Adrenal gland (tissue), 12 donors: ENCODE measurements around the gene TCERG1L. TPM values are rescaled to one million over a fixed set of nuclear protein-coding genes. Genes with fewer than 3 reads are reported as not detected.
"Not testable (repeated sequence)": the region's sequence is repeated elsewhere in the genome, so short reads cannot be mapped to it uniquely, and the experiment has no call there.

Experiments used
- DNase-seq, 7 donors: peaks; one replicate each; pipeline ENCODE4 v3.0.0-alpha.2; 2019 to 2020
- H3K27ac ChIP-seq, 5 donors: fragments of 200-600 bp; sonication (generic) in 4 of 5; 1 replicate in 3 of 5; 2 replicates in 2 of 5; pipeline versions ENCODE4 v1.5.1 to v1.8.0; 2016 to 2020; ENCODE audit warnings: mild to moderate bottlenecking in 1 of 5
- H3K27me3 ChIP-seq: fragments of 200-600 bp; 2 replicates; pipeline ENCODE4 v1.8.0; 2021
- H3K36me3 ChIP-seq, 2 donors: fragments of 200-600 bp; replicated peaks in 1 of 2; 1 replicate in 1 of 2; 2 replicates in 1 of 2; pipeline versions ENCODE4 v1.5.1 to v1.8.0; 2018 to 2022
- H3K4me1 ChIP-seq, 2 donors: fragments of 200-600 bp; replicated peaks in 1 of 2; 1 replicate in 1 of 2; 2 replicates in 1 of 2; pipeline versions ENCODE4 v1.5.1 to v1.8.0; 2018 to 2021
- H3K4me3 ChIP-seq, 4 donors: fragments of 200-600 bp; sonication (generic) in 3 of 4; one replicate each; pipeline ENCODE4 v1.5.1; 2016 to 2018
- H3K9me3 ChIP-seq, 3 donors: fragments of 200-600 bp; sonication (generic) in 1 of 3; replicated peaks in 1 of 3; 1 replicate in 2 of 3; 2 replicates in 1 of 3; pipeline versions ENCODE4 v1.5.1 to v1.8.0; 2016 to 2021
- POLR2A ChIP-seq, 2 donors: fragments of 450-650 bp; IDR thresholded peaks; one replicate each; pipeline ENCODE4 v1.6.1; 2017; ENCODE audit warnings: antibody characterized with exemption in 2 of 2, mild to moderate bottlenecking in 2 of 2, moderate library complexity in 1 of 2
- WGBS, 4 donors: extraction: QIAGEN DNeasy Blood & Tissue Kit in 2 of 4; methylation state at CpG; one replicate each; pipeline versions ENCODE4 v1.1.5 to v1.1.7; 2013 to 2017; 5-methylcytosine and 5-hydroxymethylcytosine counted together
- intact Hi-C, 2 donors: fragments of 100-400 bp; cut with DNase I; formaldehyde crosslinking; loops; one replicate each; pipeline versions ENCODE4 v1.14.1 to v1.15.0; 2022 to 2023
- polyA plus RNA-seq, 3 donors: library from polyadenylated mRNA; stranded (reverse); fragments of 200-250 nt in 2 of 3; fragments of 350-450 nt in 1 of 3; fragmentation: Illumina TruSeq in 1 of 3; extraction: RNeasy Lipid Tissue Mini Kit (QIAGEN cat#74804) in 1 of 3; gene quantifications; one replicate each; pipeline ENCODE4 v1.2.3, GENCODE V29; 2013 to 2014
- total RNA-seq, 9 donors: library from RNA; depleted of rRNA in 4 of 9; stranded (reverse); fragments of >200 nt in 4 of 9; fragments of 120-200 nt in 1 of 9; fragmentation: NEBNext Ultra II Directional in 1 of 9; extraction: Animal tissue kit (Norgen Biotek cat#: 25700) in 1 of 9; gene quantifications; one replicate each; pipeline versions ENCODE4 v1.1.0 to v1.2.4, GENCODE V29; 2013 to 2023
- TF ChIP-seq, protein P1 (sequence below), 6 experiments: fragments of 450-650 bp in 4 of 6; fragments of 200-600 bp in 2 of 6; sonication (generic) in 1 of 6; IDR thresholded peaks; 1 replicate in 5 of 6; 2 replicates in 1 of 6; pipeline versions ENCODE4 v1.5.1 to v1.8.0; 2016 to 2021; ENCODE audit warnings: antibody characterized with exemption in 6 of 6, mild to moderate bottlenecking in 2 of 6, moderate library complexity in 1 of 6
- donor health status: healthy with polysubstance abuse.
- donor health status: Bipolar disorder and iron deficiency.
- donor health status: DM: yes; HTN: yes; CAD: no.
- donor health status: DM: no; HTN: no; CAD: no.
- donor health status: DM: no; HTN: no; CAD: no.
- donor health status: DM: yes; HTN: yes; CAD: no.

TCERG1L gene
- total and polyA plus RNA-seq, 12 donors, result 0.17 to 3.4 (median 0.97) TPM

DNA sequence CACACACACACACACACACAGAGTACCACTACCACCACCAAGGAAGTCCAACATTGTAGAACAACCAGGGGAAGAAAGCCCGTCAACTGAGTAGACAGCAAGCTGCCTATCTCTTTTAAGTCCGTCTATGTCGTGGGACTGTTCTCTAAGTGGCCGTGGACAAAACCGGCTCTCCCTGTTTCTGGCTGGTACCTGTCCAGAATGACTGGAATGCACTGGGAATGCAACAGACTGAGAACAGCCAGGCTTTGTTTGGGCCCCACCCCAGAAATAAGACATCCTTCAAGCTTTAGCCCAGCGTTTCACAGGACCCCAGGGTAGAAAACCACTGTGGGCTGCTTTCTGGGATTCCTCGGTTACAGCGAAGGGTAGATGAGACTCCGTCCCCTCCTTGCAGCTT lies 203.6 kb downstream of the TCERG1L start:
- Histone ChIP-seq H3K27ac (no peak overlapping the region), H3K27me3 (no peaks in the 10 kb centered on the region), H3K9me3 (no peaks in the 10 kb centered on the region), H3K4me1 (peaks cover 0 to 11% of the 10 kb centered on the region in 2 donors), H3K36me3 (no peaks in the 10 kb centered on the region), H3K4me3 (no peak overlapping the region)
- intact Hi-C loops, result no loop called here
- no peak for DNase-seq
- 93 to 100% (median 95%) methylated on average over 6 to 9 of the region's 9 CpGs for WGBS, 4 donors
- TF ChIP-seq POLR2A (IDR thresholded peaks at IDR 0.05), result no peak
- TF ChIP-seq, protein P1, sequence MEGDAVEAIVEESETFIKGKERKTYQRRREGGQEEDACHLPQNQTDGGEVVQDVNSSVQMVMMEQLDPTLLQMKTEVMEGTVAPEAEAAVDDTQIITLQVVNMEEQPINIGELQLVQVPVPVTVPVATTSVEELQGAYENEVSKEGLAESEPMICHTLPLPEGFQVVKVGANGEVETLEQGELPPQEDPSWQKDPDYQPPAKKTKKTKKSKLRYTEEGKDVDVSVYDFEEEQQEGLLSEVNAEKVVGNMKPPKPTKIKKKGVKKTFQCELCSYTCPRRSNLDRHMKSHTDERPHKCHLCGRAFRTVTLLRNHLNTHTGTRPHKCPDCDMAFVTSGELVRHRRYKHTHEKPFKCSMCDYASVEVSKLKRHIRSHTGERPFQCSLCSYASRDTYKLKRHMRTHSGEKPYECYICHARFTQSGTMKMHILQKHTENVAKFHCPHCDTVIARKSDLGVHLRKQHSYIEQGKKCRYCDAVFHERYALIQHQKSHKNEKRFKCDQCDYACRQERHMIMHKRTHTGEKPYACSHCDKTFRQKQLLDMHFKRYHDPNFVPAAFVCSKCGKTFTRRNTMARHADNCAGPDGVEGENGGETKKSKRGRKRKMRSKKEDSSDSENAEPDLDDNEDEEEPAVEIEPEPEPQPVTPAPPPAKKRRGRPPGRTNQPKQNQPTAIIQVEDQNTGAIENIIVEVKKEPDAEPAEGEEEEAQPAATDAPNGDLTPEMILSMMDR (IDR thresholded peaks at IDR 0.05), result no peak

DNA sequence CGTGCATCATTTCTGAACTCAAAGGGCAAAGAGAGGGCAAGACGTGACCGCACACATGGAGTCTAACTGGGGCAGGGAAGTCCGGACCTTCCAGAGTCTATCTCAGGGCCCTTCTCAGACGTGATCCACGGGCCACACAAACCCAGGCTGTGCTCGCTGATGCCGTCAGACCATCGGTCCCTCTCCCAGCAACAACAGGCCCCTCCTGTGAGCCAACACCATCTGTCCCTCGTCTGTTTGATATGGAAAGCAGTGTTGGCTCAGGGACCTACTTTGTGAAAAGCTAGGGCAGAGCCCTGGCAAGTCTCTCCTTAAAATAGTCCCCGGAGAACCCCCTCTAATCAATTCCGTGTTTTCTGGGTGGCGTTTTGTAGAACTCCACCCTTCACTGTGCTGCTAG lies 208.8 kb downstream of the TCERG1L start:
- Histone ChIP-seq H3K9me3 (no peaks in the 10 kb centered on the region), H3K36me3 (no peaks in the 10 kb centered on the region), H3K4me3 (no peak overlapping the region), H3K27me3 (no peaks in the 10 kb centered on the region), H3K27ac (no peak overlapping the region), H3K4me1 (no peaks in the 10 kb centered on the region)
- TF ChIP-seq, protein P1 (IDR thresholded peaks at IDR 0.05), result no peak
- TF ChIP-seq POLR2A (IDR thresholded peaks at IDR 0.05), result no peak
- intact Hi-C loops, result no loop called here
- 79 to 88% (median 84%) methylated on average over 12 to 13 of the region's 13 CpGs for WGBS, 4 donors
- no peak for DNase-seq

DNA sequence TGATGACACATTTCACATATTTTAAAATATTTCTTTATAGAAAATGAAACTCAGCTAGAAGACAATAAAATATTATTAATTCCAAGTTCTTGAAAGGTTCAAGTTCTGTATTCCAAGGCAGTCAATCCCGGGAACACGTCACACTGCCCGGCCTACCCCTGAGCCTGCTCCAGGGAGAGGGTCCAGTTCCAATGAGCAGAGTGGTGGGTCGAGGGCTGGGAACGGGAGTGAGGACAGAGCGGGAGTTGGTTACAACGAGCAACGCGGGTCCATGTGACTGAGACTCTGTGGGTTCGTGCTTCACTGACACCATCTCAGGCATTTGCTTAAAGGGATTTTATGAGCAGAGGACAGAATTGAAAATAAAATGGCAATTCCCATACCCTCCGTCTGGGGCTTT lies 209.4 kb downstream of the TCERG1L start:
- Histone ChIP-seq H3K4me3 (no peak overlapping the region), H3K4me1 (no peaks in the 10 kb centered on the region), H3K36me3 (no peaks in the 10 kb centered on the region), H3K9me3 (no peaks in the 10 kb centered on the region), H3K27ac (no peak overlapping the region), H3K27me3 (no peaks in the 10 kb centered on the region)
- TF ChIP-seq, protein P1 (IDR thresholded peaks at IDR 0.05), result no peak
- TF ChIP-seq POLR2A (IDR thresholded peaks at IDR 0.05), result no peak
- DNase-seq, result no peak
- intact Hi-C loops, result no loop called here
- whole genome bisulfite sequencing, 4 donors, result 82 to 95% (median 94%) methylated on average over 10 to 11 of the region's 11 CpGs

DNA sequence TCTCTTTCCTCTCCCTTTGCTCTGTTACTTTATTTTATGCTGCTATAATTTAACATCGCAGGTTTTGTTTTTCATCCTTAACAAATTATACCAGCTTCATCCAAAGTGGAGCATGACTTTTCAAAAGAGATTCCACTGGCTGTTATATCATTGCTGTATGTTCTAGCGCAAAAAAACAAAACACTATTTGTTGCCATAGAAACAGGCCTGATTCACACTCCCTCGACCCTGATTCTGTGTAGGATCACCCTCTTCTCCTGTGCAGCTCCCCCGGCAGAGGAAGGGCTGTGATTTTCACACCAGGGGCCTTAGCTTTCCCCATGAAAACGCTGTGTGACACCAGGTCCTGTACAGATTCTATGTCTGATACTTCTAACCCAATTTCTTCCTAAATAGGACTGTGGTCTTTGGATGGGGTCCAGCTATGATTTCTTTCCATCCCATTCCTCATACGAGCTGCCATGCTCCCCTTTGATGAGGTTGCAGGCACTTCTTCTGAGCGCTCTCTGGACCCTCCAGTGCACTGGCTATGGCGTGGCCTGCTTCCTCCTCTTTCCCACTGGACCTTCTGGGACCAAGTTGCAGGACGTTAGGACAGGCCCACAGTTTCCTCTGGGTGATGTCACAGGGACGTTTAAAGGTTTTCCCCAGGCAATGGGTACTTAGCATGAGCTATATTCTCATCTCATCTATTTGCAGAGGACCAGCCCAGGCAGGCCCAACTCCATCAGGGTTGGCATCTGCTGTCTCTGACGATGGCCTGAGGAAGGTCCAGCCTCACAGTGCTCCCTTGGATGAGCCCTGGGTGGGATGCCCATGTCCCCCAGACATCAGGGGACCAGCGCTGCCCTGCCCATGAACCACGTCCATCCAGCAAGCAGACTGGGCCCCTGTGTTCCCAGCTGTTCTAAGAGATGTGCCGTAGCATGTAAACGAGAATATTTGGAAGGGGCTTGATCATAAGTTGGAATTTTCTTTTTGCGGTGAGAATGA lies 210.8 kb downstream of the TCERG1L start:
- H3K27ac ChIP-seq, H3K4me3 ChIP-seq, DNase-seq, H3K9me3 ChIP-seq, H3K4me1 ChIP-seq, intact Hi-C loops, H3K27me3 ChIP-seq, H3K36me3 ChIP-seq: not testable (repeated sequence)
- WGBS, 4 donors, result 77 to 81% (median 79%) methylated on average over 16 of the region's 16 CpGs
